Pulmonary artery endothelial cell (primary cell): ENCODE measurements around the gene COL18A1. TPM values are rescaled to one million over a fixed set of nuclear protein-coding genes. Genes with fewer than 3 reads are reported as not detected.

Experiments used
- DNase-seq: peaks from one replicate; pipeline ENCODE4 v3.0.0-alpha.2; 2011; ENCODE audit warnings: low read depth, low spot score
- total RNA-seq: library from RNA; depleted of rRNA; stranded (reverse); fragments of >200 nt; gene quantifications from 2 replicates; pipeline ENCODE4 v1.2.3, GENCODE V29; 2014

The COL18A1 gene
- total RNA-seq, 1 donor from 2014 or later = 164 TPM

DNA sequence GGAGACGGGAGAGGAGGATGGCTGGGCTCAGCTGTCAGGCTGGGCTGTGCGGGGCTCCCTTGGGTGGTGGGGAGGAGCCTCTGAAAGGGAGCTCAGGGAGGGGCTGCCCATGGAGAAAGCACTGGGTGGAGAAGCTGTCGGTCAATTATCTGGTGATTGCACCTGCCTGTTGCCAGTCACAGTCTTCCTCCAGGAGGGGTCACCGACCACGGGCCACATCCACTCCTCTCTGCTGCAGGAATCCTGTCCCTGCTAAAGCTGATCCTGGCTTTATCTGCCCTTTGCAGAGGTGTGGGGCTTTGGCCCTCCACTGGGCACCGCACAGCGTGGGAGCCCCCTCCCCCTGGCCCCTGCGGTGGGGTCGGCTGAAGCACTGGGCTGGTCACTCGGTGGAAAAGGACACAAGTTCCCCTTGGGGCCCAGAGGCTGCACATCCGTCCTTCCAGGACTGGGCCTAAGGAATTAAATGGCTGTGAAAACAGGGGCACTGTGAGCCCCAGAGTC lies 21.8 kb upstream of the COL18A1 start:
- DNase-seq = no peak

DNA sequence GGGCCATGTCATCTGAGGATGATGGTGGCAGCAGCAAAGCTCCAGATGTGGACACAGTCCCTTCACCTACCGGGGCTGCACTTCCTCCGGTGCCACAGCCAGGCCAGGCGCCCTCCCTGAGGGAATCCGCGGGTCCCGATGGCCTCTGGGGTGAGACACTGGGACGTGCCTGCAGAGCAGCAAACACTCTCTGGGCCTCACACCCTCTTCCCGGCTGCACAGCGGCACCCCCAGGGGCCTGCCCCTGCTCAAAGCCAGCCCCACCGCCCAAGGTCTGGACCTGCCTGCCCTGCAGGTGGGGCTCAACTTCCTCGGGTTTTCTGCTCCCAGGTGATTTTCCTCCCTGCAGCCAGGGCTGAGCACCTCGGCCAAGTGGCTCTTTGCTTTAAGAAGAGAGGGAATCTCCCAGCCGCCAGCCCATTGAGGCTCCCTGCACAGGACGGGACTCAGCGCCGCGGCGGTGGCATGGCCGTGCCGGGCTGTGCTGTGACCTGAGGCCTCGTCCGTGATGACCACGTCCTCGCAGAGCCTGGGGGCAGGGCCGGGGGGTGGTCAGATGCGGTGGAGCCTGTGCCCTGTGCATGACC lies 21.3 kb upstream of the COL18A1 start:
- DNase-seq = no peak

DNA sequence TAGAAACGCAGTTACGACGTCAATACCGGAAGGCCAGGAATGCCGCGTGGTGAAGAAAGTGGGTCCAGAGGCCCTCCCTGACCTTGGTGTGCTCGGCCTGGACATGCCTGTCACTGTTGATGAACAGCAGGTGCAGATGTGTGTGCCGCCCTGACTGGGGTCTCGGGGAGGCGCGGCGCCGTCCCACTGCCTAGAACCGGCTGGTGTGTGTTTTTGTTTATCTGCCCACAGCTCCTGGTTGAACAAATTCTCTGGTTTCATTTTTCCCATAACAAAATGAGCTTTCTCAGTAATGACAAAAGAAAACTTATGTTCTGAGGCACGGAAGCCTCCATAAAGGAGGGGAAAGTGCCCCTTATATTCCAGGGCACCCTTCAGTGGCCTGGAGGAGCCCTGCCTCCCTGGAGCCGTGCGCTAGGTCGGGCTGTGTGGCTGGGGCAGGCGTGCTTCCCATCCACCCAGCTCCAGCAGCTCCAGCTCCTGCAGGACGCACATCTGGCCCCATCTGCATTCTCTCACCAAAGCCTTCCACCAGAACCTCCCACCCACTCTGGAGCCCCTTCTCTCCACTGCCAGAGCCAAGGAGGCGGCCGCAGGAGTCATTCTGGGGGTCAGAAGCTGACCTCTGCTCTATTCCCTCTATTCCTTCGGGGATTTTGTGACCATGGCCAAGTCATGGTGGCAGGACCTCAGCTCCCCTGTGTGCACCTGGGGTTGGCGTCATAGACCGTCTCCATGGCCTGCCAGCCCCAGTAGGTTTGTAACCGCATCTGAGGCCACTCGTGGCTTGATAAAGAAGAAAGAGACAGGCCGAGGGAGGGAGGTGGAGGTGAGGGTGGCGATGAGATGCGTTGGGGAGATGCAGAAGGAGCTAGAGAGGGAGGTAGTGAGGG lies 20.1 kb upstream of the COL18A1 start:
- DNase-seq = no peak

DNA sequence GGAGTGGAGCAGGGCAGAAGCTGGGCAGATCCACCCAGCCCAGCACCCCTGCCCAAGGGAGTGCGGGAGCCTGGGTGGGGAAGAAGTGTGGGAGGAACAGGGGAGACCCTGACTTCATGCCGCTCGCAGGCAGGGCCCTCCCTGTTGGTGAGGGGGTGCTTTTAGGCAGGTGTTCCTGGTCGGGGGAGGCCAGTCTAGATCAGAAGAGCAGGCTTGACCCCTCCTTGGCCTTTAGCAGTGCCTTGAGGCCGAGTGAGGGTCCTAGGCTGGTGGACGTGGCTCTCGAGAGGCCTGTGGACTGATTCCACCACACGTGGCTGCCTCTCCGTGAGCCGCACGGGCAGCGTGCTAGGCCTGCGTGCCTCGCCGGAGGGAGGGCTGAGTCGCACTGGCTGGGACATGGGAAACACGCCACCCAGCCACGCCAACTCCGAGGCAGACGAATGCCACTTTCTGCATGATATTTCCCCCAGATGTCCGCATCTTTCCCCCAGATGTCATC lies 19.4 kb upstream of the COL18A1 start:
- DNase-seq = no peak

DNA sequence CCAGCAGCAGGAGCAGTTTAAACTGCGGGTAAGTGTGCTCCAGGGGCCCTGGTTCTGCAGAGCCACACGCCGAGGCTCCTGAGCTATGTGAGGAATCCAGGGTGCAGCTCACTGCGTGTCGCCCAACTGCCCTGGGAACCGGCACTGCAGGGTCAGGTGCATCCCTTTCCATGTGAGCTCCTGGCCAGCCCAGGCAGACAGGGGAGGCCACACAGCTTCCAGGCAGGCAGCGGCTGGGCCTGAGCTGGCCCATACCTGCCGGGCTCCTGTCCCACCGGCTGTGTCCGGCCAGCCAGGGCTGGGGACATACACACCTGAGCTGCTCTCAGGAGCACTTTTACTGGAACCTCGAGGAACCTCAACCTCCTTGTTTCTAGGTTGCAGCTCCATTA lies 18.6 kb upstream of the COL18A1 start:
- DNase-seq = no peak

DNA sequence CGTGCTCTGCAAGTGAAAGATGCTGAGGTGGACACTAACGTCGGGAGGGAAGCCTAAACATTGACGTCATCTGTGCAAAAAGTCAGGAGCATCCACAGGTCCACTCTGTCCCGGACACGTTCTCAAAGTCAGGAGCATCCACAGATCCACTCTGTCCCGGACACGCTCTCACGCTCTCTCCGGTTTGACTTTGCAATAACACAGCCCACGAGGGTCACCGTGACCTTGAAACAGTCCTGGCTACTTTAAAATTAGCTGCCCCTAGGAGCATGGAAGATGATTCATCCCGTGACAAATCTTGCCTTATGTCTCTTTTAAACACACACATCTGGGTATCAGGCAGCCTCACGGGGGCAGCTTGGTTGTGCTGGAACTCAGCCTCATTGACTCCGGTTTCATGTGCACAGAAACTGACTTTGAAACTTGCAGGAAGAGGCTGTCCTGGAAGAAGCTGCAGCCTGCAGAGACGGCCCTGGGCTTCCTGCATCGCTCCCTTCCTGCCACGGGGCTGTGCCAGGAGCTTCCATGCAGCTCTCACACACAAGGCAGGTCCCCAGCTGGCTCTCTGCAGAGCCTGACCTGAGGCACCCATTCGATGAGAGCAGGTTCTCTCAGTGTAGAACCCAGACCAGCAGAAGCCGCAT lies 18.1 kb upstream of the COL18A1 start:
- DNase-seq = no peak

DNA sequence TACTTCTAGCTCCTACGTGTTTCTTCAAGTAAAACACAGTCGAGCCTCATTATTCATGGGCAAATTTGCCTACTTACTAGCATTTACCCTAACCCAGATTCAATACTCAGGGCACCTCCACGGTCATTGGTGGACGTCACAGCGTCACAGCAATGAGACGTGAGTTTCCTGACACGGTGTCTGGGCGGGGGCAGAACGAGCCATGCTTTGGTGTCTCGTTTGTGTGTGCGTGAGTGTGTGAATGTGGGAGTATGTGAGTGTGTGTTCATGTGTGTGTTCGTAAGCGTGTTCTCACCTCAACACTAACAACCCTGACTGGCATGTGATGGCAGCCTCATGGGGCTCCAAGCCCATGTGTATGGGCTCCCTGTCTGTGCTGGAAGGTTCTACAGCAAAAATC lies 17.5 kb upstream of the COL18A1 start:
- no peak for DNase-seq

DNA sequence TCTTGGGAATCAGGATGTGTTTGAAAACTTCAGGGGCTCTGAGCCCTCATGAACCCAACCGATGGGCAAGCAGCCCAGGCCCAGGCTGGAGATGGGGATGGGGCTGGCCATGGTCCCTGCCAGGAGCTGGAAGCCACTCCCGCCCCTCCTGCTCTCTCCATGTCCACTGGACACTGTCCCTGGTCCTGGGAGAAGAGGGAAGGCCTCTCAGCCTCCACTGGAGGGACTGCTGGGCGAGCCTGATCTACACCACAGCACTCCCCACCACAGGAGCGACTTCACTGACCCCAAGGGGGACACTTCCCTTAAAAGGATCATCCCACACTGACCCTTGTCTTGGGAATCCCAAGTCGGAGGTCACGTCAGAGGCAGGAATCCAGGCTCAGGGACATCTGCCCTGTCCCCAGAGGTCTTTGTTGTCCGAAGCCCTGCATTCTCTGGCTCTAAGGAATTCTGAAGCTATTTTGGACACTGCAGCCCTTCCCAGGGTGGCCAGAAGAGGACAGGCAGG lies 16.9 kb upstream of the COL18A1 start:
- no peak for DNase-seq

DNA sequence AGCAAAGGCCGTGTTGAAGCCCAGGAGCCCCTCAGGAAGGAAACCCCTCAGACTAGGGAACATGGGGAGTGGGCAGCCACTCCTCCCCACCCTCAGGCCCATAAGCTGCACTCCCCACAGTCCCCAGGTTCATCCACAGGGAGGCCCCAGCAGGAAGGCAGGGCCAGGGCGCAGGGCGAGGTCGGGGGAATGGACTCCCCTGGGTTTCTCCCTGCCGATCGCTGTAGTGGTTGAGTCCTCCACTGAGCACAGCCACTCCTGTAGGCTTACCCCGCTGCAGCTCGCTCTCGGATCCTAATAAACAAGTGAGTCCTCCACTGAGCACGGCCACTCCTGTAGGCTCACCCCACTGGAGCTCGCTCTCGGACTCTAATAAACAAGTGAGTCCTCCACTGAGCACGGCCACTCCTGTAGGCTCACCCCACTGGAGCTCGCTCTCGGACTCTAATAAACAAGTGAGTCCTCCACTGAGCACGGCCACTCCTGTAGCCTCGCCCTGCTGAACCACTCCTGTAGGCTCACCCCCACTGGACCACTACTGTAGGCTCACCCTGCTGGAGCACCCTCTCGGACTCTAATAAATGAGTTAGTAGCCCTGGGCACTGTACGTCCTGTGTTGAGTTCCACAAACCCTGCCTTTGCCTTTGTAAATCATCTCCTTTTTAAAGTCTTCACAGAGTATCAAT lies 16.2 kb upstream of the COL18A1 start:
- no peak for DNase-seq

DNA sequence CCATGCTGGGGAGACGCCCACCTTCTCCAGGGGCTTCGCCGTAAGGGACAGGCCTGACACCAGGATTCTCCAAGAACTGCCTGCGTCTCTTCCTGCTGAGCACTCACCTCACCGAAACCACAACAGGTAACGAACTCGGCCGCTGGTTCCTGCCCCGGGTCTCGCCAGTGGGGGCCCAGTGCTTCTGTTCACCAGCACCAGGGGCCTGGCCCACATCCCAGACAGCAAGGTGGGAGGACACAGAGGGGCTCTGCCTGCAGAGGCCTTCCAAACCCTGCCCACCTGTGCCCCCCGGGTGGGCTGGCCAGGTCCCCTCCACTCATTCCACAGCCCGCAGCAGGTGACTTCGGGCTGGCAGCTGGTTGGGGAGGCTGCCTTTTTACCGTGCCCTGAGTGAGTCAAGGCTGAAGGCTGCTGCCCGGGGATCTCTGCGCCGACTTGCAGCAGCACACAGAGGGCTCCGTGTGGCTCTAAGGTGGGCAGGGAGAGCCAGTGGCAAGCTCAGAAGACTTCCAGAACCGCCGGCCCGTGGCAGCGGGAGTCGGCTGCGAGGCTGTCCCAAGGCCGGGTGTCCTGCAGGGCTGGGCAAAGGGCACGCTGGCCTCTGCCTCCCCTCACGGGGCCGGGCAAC lies 14.7 kb upstream of the COL18A1 start:
- DNase-seq = no peak

DNA sequence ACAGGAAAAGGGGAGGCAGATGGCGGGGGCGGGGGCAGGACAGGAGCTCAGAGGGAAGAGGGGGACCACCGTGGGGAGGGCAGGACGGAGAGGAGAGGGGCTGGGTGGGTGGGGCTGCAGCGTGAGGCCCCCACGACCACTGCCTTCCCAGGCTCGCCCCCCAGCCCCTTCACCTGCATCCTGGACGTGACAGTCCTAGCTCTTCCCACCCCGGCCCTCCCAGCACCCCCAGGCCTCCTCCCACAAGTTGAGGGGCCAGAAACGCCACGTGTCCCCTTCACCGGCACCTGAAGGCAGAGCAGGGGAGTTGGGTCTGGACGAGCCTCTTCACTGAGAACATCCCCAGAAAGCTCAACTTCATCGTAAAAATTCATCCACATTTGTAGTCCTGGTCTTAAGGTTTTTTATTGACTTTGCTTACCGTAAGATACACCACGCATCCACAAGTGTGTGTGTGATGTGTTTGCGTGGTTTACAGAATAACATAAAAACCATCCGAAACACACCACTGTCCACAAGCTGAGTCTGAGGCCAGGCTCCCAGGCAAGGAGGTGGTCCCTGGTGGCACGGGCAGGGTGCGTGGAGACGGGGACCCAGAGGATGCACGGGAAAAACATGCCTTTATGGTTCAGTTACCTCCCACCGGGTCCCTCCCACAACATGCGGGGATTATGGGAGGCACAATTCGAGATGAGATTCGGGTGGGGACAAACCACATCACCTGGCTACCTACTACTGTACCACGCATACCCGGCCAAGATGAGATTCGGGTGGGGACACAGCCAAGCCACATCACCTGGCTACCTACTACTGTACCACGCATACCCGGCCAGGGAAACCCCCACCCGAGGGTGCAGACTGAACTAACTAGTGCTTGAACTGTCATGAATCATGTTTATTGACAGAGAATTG lies 13.9 kb upstream of the COL18A1 start:
- DNase-seq = no peak

DNA sequence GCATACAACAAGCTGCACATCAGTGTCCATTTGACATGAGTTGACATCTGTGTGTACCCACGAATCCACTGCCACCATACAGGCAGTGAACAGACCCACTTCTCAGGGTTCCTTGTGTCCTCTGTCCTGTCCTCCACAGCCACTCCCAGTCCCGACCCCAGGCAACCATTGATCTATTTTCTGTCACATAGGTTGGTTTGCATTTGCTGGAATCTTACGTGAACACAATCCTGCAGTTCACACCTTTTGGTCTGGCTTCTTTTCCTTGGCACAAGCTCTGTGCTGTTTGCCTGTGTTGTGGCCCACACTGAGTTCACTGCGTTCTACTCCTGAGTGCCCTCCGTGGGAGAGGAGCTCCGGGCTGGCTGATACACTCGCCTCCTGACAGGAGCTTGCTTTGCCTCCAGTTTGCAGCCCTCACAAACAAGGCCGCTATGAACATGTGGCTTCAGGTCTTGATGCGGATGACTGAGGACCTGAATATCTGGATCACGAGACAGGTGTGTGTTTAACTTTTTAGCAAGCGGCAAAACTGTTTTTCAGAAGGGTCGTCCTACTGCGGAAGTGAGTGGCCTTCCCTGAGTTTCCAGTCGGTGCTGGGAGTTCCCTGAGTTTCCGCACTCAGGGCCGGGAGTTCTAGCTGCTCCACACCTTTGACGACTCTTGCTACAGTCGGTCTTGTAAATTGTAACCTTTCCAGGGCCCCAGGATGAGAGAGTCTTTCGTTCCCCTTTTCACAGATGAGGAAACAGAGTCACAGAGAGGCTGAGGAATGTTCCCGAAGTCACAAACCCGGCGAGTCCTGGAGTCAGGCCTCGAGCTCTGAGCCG lies 13.0 kb upstream of the COL18A1 start:
- DNase-seq = no peak

DNA sequence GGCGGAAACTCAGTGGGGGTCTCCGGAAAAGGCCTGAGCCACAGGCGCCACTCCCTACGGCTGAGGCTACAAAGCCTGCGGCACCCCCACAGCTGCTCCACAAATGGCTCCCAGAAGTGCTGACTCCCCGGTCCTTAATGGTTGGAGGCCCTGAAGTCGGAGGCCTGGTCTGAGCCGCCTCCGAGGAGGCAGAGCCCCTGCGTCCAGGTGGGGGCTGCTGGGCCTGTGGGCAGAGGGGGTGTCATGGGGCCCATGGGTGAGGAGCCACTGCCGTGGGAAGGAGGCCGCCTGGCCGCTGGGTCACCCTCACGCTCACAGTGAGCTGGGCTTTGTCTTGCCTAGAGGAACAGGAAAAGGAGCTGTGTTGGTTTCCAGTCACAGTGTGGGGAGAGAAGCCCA lies 12.4 kb upstream of the COL18A1 start:
- no peak for DNase-seq

DNA sequence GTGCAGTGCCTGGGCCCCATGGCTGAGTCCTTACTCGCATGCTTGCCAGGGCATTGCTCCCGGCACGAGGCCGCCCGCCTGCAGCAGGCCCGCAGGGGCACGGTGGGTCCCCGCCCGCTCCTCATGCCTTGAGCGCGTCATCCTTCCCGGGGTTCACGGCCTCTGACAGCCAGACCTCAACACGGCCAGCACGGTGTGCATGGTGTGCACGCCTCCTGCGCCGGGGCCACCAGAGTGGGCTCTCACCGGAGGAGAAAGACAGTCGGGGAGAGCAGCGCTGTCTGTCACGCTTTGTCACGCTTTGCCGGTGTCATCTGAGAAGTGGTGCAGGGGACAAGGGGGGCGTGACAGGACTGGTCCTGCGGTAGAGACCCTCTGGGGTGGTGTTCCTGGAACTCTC lies 11.9 kb upstream of the COL18A1 start:
- DNase-seq = no peak

DNA sequence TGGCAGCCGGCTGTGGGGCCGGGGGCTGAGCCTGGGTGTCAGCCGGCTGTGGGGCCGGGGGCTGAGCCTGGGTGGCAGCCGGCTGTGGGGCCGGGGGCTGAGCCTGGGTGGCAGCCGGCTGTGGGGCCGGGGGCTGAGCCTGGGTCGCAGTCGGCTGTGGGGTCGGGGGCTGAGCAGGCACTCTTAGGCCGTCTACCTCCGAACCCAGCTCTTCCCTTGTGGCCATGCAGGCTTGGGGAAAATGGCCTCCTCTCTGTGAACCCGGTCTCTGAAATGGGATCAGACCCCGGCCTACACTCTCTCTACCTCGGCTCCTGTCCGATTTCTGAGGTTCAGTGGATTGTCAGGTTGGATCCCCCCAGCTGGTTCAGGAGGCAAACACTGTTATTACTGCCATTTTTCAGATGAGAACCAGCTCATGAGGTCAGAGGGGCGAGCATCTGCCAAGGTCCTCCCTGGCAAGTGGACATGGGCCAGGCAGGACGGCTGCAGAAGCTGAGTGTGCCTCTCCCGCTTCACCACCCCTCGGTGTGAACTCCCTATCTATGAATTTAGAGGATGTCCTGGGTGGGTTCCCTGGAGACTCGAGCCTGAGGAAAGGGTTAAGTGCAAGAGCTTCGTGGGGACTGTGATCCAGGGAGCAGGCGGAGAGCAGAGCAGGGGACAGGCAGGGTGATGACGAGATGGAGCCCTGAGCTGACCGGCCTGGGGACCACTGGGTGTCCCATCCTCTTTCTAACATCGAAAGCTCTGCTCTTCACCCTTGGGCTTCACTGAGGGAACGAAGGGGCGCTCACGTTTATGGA lies 10.9 kb upstream of the COL18A1 start:
- no peak for DNase-seq

DNA sequence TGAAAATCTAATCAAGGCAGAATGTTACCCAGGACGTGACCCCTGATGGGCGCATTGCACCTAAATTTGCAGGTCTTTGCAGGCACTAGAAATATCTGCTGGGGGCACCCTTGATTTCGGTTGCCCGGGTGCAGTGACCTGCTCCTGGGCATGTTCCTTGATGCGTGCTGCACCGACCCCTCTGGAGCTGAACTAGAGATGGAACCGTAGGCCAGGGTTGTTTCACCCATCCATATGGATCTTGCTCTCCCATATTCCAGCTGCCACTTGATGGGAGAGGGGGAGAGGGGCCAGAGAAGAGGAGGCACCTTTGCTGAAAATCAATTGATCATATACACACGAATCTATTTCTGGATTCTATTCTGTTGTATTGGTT lies 8.4 kb upstream of the COL18A1 start:
- no peak for DNase-seq

DNA sequence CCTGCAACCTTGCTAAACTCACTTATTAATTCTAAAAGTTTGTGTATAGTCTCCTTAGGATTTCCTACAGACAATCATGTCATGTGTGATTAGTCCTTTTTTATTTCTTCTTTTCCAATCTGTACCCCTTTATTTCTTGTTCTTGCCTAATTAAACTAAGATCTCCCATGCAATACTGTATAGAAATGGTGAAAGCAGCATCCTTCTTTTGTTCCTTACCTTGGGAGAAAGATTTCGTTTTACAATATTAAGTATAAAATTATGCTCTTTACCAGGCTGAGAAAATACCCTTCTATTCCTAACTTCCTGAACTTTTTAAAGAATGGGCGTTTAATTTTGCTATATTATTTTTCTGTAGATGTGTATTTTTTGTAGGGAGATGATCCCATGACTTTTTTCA lies 7.6 kb upstream of the COL18A1 start:
- DNase-seq = no peak

DNA sequence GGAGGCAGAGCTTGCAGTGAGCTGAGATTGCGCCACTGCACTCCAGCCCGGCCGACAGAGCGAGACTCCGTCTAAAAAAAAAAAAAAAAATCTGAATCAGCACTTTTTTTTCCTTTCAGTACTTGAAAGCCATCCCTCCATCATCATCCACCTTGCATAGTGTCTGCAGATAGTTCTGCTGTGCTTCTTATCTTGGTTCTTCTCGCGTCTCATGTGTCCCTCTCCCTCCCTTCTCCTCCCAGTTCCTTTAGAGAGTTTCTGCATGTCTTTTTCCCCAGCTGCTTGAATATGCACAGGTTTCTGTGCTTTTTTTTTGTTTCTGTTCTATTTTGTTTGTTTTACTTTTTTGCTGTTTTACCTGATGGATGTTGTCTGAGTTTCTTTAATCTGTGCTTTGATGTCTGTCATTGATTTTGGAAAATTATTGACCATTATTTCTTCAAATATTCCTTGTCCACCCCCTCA lies 3.9 kb upstream of the COL18A1 start:
- DNase-seq = no peak
